Fibroblast of the aortic adventitia (primary cell): Measurements from ENCODE around the gene SYDE2. TPM values are rescaled to one million over a fixed set of nuclear protein-coding genes. Genes with fewer than 3 reads are reported as not detected.

ENCODE experiments used
- DNase-seq: peaks from one replicate; pipeline ENCODE4 v3.0.0-alpha.2; 2010; ENCODE audit warnings: low read depth
- H3K4me3 ChIP-seq: 2 replicates; pipeline ENCODE4 v1.5.1; 2011; ENCODE audit warnings: low read depth, mild to moderate bottlenecking, control low read depth, low read length, moderate library complexity
- CTCF ChIP-seq: IDR thresholded peaks from 2 replicates; pipeline ENCODE4 v1.5.1; 2011; ENCODE audit warnings: mild to moderate bottlenecking, low read length, control low read depth, inconsistent platforms; ENCODE audit not compliant: insufficient read depth
- total RNA-seq: library from RNA; depleted of rRNA; stranded (reverse); fragments of >200 nt; gene quantifications from 2 replicates; pipeline ENCODE4 v1.2.3, GENCODE V29; 2012; ENCODE audit warnings: low replicate concordance

The SYDE2 gene
- total RNA-seq, 1 donor, result 5.2 TPM

- DNase-seq, result no peak
- no peak for TF ChIP-seq CTCF
These were observed 13.8 kb upstream of the SYDE2 start for GRCh38 chr1:85214654-85215053.

GRCh38 chr1:85208488-85208887 lies 7.7 kb upstream of the SYDE2 start:
- H3K4me3 ChIP-seq, result no peak overlapping the region
- no peak for DNase-seq
- TF ChIP-seq CTCF, result no peak

More at GRCh38 chr1:85214654-85215053, 13.8 kb upstream of the SYDE2 start:
- H3K4me3 ChIP-seq, result no peak overlapping the region

- TF ChIP-seq CTCF, result no peak
- DNase-seq, result peak; percentile 17
- no peak overlapping the region for H3K4me3 ChIP-seq
These were observed 2.9 kb upstream of the SYDE2 start for GRCh38 chr1:85203573-85204171.

DNA sequence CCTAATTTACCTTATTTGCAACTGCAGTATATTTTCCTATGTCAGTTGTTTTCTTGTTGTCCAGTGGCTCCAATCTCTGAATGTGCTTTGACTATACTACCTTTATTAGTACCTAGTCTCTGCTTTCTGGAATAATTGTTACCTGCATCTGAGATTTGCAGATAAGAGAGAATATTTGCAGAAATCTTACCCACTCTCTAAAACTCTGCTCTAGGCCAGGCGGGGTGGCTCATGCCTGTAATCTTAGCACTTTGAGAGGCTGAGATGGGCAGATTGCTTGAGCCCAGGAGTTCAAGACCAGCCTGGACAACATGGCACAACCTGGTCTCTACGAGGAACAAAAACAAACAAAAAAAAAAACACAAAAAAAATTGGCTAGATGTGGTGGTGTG lies 2.0 kb upstream of the SYDE2 start:
- TF ChIP-seq CTCF, result no peak
- DNase-seq, result no peak
- no peak overlapping the region for H3K4me3 ChIP-seq

DNA sequence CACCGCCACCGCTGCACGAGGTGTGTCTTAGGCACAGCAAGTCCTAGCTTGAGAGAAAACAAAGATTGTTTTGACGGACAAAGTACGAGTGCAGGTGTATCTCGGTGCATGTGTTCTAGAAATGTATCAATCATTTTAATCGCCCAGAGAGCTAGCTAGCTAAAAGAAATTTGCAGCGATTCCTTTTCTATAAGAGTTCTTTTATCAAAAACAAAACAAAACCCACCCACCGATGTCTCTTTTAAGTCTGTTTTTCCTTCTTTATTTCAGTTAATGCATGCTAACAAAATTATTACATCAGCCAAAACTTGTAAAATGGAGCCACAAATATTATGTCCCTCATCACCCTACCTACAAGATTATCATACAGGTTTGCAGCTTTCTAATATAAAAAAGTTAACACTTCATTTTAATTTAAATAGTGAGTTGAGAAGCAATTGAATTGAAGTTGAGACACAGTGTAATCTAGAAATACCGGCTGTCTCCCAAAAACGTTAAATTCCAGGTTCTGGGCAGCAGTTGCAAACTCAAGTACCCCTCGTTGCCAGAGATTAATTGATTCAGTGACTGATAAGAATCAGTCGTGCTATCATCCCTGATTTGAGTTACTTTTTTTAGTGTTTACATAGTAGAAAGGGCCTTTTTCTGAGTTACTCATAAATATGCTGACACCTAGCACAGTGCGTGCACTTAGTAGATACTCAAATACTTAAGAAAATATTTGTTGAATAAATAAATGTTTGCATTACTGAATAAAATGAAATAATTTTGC lies 1.5 kb upstream of the SYDE2 start:
- no peak for TF ChIP-seq CTCF
- peak overlapping the region; percentile 70 for H3K4me3 ChIP-seq
- no peak for DNase-seq

GRCh38 chr1:85201340-85202091 lies 700 bp upstream of the SYDE2 start:
- peak overlapping the region; percentile 70 for H3K4me3 ChIP-seq
- TF ChIP-seq CTCF, result no peak
- peak; percentile 38 for DNase-seq
